ENCODE measurements around the gene DEFB112.

The DEFB112 gene

GRCh38 chr6:50049829-50050228 is at the start of gene DEFB112:
DEFB112 (minus strand) TSS chr6:50049929; CDS start chr6:50049869, 60 bp downstream.
- DNase-seq (ENCODE audit: low spot score) = no peak

GRCh38 chr6:50098641-50098993 is 48.9 kb upstream of the DEFB112 start:
- DNase-seq (ENCODE audit: low spot score) = no peak

GRCh38 chr6:50097966-50098640 is 48.4 kb upstream of the DEFB112 start:
- DNase-seq (ENCODE audit: low spot score) = no peak

GRCh38 chr6:50096296-50096695 is 46.6 kb upstream of the DEFB112 start:
- DNase-seq (ENCODE audit: low spot score) = no peak

GRCh38 chr6:50093938-50094272 is 44.2 kb upstream of the DEFB112 start:
- no peak for DNase-seq (ENCODE audit: low spot score)

- peak; percentile 4 for DNase-seq (ENCODE audit: low spot score)
Observed at GRCh38 chr6:50093116-50093937, 43.6 kb upstream of the DEFB112 start.

GRCh38 chr6:50091641-50092040 is 41.9 kb upstream of the DEFB112 start:
- DNase-seq (ENCODE audit: low spot score) = no peak

GRCh38 chr6:50089911-50090310 is 40.2 kb upstream of the DEFB112 start:
- no peak for DNase-seq (ENCODE audit: low spot score)

GRCh38 chr6:50087231-50087954 is 37.7 kb upstream of the DEFB112 start:
- DNase-seq (ENCODE audit: low spot score) = no peak

- DNase-seq (ENCODE audit: low spot score) = no peak
Observed at GRCh38 chr6:50077385-50077784, 27.7 kb upstream of the DEFB112 start.

GRCh38 chr6:50076431-50076830 is 26.7 kb upstream of the DEFB112 start:
- no peak for DNase-seq (ENCODE audit: low spot score)

- no peak for DNase-seq (ENCODE audit: low spot score)
Observed at GRCh38 chr6:50071921-50072320, 22.2 kb upstream of the DEFB112 start.

GRCh38 chr6:50070101-50070500 is 20.4 kb upstream of the DEFB112 start:
- DNase-seq (ENCODE audit: low spot score) = no peak

- no peak for DNase-seq (ENCODE audit: low spot score)
Observed at GRCh38 chr6:50062051-50062450, 12.3 kb upstream of the DEFB112 start.

- DNase-seq (ENCODE audit: low spot score) = no peak
Observed at GRCh38 chr6:50056242-50056641, 6.5 kb upstream of the DEFB112 start.

- DNase-seq (ENCODE audit: low spot score) = no peak
Observed at GRCh38 chr6:50047026-50047425, 2.7 kb downstream of the DEFB112 start.

- DNase-seq (ENCODE audit: low spot score) = peak; percentile 2
Observed at GRCh38 chr6:50030777-50031562, 18.8 kb downstream of the DEFB112 start.

GRCh38 chr6:50030350-50030749 is 19.4 kb downstream of the DEFB112 start:
- DNase-seq (ENCODE audit: low spot score) = no peak

- DNase-seq (ENCODE audit: low spot score) = no peak
Observed at GRCh38 chr6:50025258-50025657, 24.5 kb downstream of the DEFB112 start.

- DNase-seq (ENCODE audit: low spot score) = no peak
Observed at GRCh38 chr6:50021894-50022293, 27.8 kb downstream of the DEFB112 start, which contains the start of gene DEFB110. DEFB110 (minus strand) TSS chr6:50021994; CDS start chr6:50021935, 59 bp downstream.

GRCh38 chr6:50007819-50008218 is 41.9 kb downstream of the DEFB112 start:
- DNase-seq (ENCODE audit: low spot score) = no peak

- DNase-seq (ENCODE audit: low spot score) = no peak
Observed at GRCh38 chr6:50003139-50003538, 46.6 kb downstream of the DEFB112 start.

All from HuH-7.5 (cell line).